H54 (cell line): Measurements from ENCODE around the gene TRIM37.

Experiments used
- DNase-seq: peaks from one replicate; pipeline ENCODE4 v3.0.0; 2011; ENCODE audit warnings: low spot score, mixed read lengths; ENCODE audit not compliant: insufficient read length
- FAIRE-seq: peaks from 3 replicates; lab custom pipeline; 2011; peaks lifted over from hg19 to GRCh38; lab: Jason Lieb, UNC
- POLR2A ChIP-seq: IDR thresholded peaks from 2 replicates; pipeline ENCODE4 v1.6.1; 2011; ENCODE audit warnings: low read depth, mild to moderate bottlenecking, low read length

TRIM37 gene

GRCh38 chr17:59131131-59131530, 24.5 kb upstream of the TRIM37 start:
- no peak for TF ChIP-seq POLR2A
- DNase-seq = no peak
- FAIRE-seq = peak; percentile 68

GRCh38 chr17:59129814-59130213, 23.1 kb upstream of the TRIM37 start:
- FAIRE-seq (no peak), DNase-seq (no peak)
- TF ChIP-seq POLR2A = no peak

GRCh38 chr17:59126809-59127417, 20.2 kb upstream of the TRIM37 start:
- DNase-seq = no peak
- TF ChIP-seq POLR2A = no peak
- FAIRE-seq = no peak

GRCh38 chr17:59124665-59125064, 18.0 kb upstream of the TRIM37 start:
- no peak for TF ChIP-seq POLR2A
- FAIRE-seq (no peak), DNase-seq (no peak)

GRCh38 chr17:59121901-59122480, 15.3 kb upstream of the TRIM37 start:
- DNase-seq (no peak), FAIRE-seq (no peak)
- no peak for TF ChIP-seq POLR2A

GRCh38 chr17:59115474-59115873, 8.8 kb upstream of the TRIM37 start:
- FAIRE-seq (no peak), DNase-seq (no peak)
- no peak for TF ChIP-seq POLR2A

GRCh38 chr17:59111539-59111938, 4.9 kb upstream of the TRIM37 start:
- no peak for TF ChIP-seq POLR2A
- FAIRE-seq (no peak), DNase-seq (no peak)

- FAIRE-seq (no peak), DNase-seq (no peak)
- no peak for TF ChIP-seq POLR2A
Measured at GRCh38 chr17:59110973-59111372, 4.3 kb upstream of the TRIM37 start.

GRCh38 chr17:59108400-59109102, 1.9 kb upstream of the TRIM37 start:
- no peak for FAIRE-seq
- no peak for TF ChIP-seq POLR2A
- DNase-seq = no peak

GRCh38 chr17:59107306-59107670, 608 bp upstream of the TRIM37 start:
- DNase-seq (no peak), FAIRE-seq (no peak)
- no peak for TF ChIP-seq POLR2A

- peak; percentile 30 for FAIRE-seq
- peak; percentile 57 for DNase-seq
- peak; percentile 5; the same call in 1 of the 2 replicates for TF ChIP-seq POLR2A
Measured at GRCh38 chr17:59105852-59106462, 723 bp downstream of the TRIM37 start.

GRCh38 chr17:59101178-59101577, 5.5 kb downstream of the TRIM37 start:
- TF ChIP-seq POLR2A = no peak
- DNase-seq (no peak), FAIRE-seq (no peak)

- no peak for TF ChIP-seq POLR2A
- DNase-seq (no peak), FAIRE-seq (no peak)
Measured at GRCh38 chr17:59097876-59098275, 8.8 kb downstream of the TRIM37 start.

- TF ChIP-seq POLR2A = no peak
- DNase-seq = no peak
- peak; percentile 58 for FAIRE-seq
Measured at GRCh38 chr17:59094861-59095530, 11.7 kb downstream of the TRIM37 start.
